Mesendoderm (in vitro differentiated cells): ENCODE data around the gene PPEF1.
"Not testable (repeated sequence)": the region's sequence is repeated elsewhere in the genome, so short reads cannot be mapped to it uniquely, and the experiment has no call there.

Experiments used
- DNase-seq: peaks from one replicate; pipeline ENCODE4 v3.0.0; 2013
- H2AK5ac ChIP-seq: 2 replicates; pipeline ENCODE4 v1.6.1; 2013; ENCODE audit warnings: low read length, inconsistent platforms
- H2BK120ac ChIP-seq: 2 replicates; pipeline ENCODE4 v1.6.1; 2013; ENCODE audit warnings: low read depth, mild to moderate bottlenecking, low read length, moderate library complexity, mixed read lengths
- H2BK15ac ChIP-seq: replicated peaks from 2 replicates; pipeline ENCODE4 v1.6.1; 2013; ENCODE audit warnings: low read depth, mild to moderate bottlenecking, moderate library complexity
- H2BK5ac ChIP-seq: 2 replicates; pipeline ENCODE4 v1.6.1; 2013; ENCODE audit warnings: low read length, inconsistent platforms
- H3K18ac ChIP-seq: 2 replicates; pipeline ENCODE4 v1.6.1; 2013; ENCODE audit warnings: mild to moderate bottlenecking, low read length, mixed read lengths
- H3K23ac ChIP-seq: one replicate; pipeline ENCODE4 v1.6.1; 2013; ENCODE audit warnings: low read length
- H3K27ac ChIP-seq: 2 replicates; pipeline ENCODE4 v1.5.1; 2013; ENCODE audit warnings: low read depth, mild to moderate bottlenecking, inconsistent platforms, low read length, moderate library complexity
- H3K27me3 ChIP-seq: 2 replicates; pipeline ENCODE4 v1.6.1; 2013; ENCODE audit warnings: low read length, control low read depth, mild to moderate bottlenecking, inconsistent platforms; ENCODE audit not compliant: insufficient read depth, poor library complexity
- H3K36me3 ChIP-seq: 2 replicates; pipeline ENCODE4 v1.6.1; 2013; ENCODE audit warnings: low read length, inconsistent platforms; ENCODE audit not compliant: control insufficient read depth, insufficient read depth
- H3K4ac ChIP-seq: one replicate; pipeline ENCODE4 v1.6.1; 2013; ENCODE audit warnings: low read depth, mild to moderate bottlenecking, low read length, moderate library complexity
- H3K4me1 ChIP-seq: 2 replicates; pipeline ENCODE4 v1.6.1; 2013; ENCODE audit warnings: low read depth, low read length, inconsistent platforms; ENCODE audit not compliant: control insufficient read depth
- H3K4me2 ChIP-seq: 2 replicates; pipeline ENCODE4 v1.6.1; 2013; ENCODE audit warnings: low read length
- H3K4me3 ChIP-seq: 2 replicates; pipeline ENCODE4 v1.5.1; 2013; ENCODE audit warnings: mild to moderate bottlenecking, low read length
- H3K56ac ChIP-seq: one replicate; pipeline ENCODE4 v1.6.1; 2013; ENCODE audit warnings: low read length
- H3K79me1 ChIP-seq: 2 replicates; pipeline ENCODE4 v1.6.1; 2013; ENCODE audit warnings: low read length, inconsistent platforms
- H3K79me2 ChIP-seq: 2 replicates; pipeline ENCODE4 v1.6.1; 2013; ENCODE audit warnings: mild to moderate bottlenecking, low read length; ENCODE audit not compliant: control insufficient read depth, insufficient read depth
- H3K9ac ChIP-seq: 2 replicates; pipeline ENCODE4 v1.6.1; 2013; ENCODE audit warnings: low read length, inconsistent platforms
- H4K5ac ChIP-seq: one replicate; pipeline ENCODE4 v1.6.1; 2013; ENCODE audit warnings: low read length
- H4K8ac ChIP-seq: one replicate; pipeline ENCODE4 v1.6.1; 2013; ENCODE audit warnings: low read depth, mild to moderate bottlenecking, control low read depth, low read length, moderate library complexity
- WGBS: extraction: QIAGEN DNeasy Blood & Tissue Kit; methylation state at CpG from one replicate; pipeline ENCODE4 v1.1.7; 2013; ENCODE audit warnings: low lambda C conversion rate, missing lambda C conversion rate; ENCODE audit not compliant: insufficient coverage; ENCODE audit errors: extremely low coverage; 5-methylcytosine and 5-hydroxymethylcytosine counted together

PPEF1 gene

DNA sequence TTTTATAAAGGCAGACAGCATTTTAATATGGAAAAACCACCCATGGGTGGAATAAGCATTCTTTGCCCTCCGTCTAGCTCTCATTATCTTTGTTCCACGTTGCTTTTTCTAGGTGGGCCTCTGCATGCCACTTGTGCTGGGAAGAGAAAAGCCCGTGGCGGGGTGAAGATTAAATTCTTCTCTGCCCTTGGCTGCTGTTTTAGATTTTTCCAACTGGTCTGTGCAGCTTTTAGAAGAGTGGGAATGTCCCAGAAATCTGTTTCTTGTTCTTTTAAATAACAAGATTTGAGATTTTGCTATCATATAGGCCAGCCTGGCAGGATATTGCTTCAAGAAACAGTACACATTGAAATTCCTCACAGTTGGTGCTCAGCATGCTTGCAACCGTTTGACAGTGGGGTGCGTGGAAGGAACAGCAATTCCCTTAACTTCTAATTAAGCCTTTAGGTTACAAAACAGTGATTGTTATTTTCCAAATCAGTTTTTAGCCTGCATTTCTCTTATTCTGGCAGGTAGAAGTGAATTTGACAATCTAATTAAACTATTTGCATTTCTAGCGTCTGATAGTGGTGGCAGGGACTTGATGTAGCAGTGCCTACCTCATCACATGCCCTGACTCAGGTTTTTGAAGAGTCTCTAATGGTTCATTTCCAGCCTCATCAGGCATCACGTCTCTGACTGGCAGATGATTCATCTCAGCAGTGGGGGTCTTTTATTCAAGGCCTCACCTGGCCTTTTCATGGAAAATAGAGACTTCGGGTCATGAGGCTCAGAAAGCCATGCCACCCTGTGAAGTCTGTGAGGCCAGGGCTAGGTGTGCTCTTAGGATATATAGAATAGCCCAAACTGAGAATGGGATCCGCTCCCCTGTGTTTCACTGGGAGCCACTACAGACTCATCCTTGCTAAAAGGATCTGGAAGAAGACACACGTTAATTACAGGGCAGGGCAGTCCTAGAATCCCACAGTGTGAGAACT, 50.8 kb downstream of the PPEF1 start:
- H3K79me2 ChIP-seq, result no peaks in the 10 kb centered on the region
- no peak overlapping the region for H4K5ac ChIP-seq
- no peak overlapping the region for H4K8ac ChIP-seq
- H3K79me1 ChIP-seq, result no peaks in the 10 kb centered on the region
- H2AK5ac ChIP-seq, result no peak overlapping the region
- H2BK5ac ChIP-seq, result no peak overlapping the region
- DNase-seq, result peak; percentile 21
- H3K4me2 ChIP-seq, result no peak overlapping the region
- H3K9ac ChIP-seq, result no peak overlapping the region
- H3K36me3 ChIP-seq, result no peaks in the 10 kb centered on the region
- H3K4ac ChIP-seq, result no peak overlapping the region
- no peak overlapping the region for H3K4me3 ChIP-seq
- no peak overlapping the region for H3K56ac ChIP-seq
- H3K27me3 ChIP-seq, result no peaks in the 10 kb centered on the region
- no peak overlapping the region for H3K23ac ChIP-seq
- no CpG with 5 or more reads among the region's 11 CpGs for WGBS
- no peak overlapping the region for H2BK15ac ChIP-seq
- no peak overlapping the region for H2BK120ac ChIP-seq
- H3K27ac ChIP-seq, result no peak overlapping the region
- no peak overlapping the region for H3K18ac ChIP-seq
- H3K4me1 ChIP-seq, result no peaks in the 10 kb centered on the region

DNA sequence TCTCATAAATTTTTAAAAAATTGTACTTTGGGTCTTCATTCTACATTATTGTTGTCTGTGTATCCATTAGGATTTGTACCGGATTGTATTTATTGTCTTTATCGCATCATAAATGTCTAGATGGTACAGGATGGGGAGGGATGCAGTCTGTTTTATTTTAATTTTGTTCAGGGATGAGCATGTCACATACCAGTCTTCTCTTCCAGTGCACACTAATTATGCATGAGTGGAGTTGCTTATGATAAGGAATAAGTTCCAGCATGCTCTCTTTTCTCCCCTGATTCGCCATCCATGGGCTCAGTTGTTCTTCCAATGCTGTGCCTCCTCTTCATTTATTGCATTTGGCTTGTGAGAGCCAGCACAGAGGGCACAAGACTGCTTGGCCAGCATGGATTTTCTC, 54.3 kb downstream of the PPEF1 start:
- Histone ChIP-seq H4K8ac (no peak overlapping the region), H3K79me2 (no peaks in the 10 kb centered on the region), H3K56ac (no peak overlapping the region), H2AK5ac (no peak overlapping the region), H3K23ac (no peak overlapping the region), H3K18ac (no peak overlapping the region), H3K27ac (no peak overlapping the region), H2BK15ac (no peak overlapping the region), H3K27me3 (no peaks in the 10 kb centered on the region), H3K36me3 (no peaks in the 10 kb centered on the region), H3K4me1 (peaks cover 3% of the 10 kb centered on the region), H3K4me3 (no peak overlapping the region), H3K4ac (no peak overlapping the region), H3K79me1 (no peaks in the 10 kb centered on the region), H3K4me2 (no peak overlapping the region), H3K9ac (no peak overlapping the region), H2BK5ac (no peak overlapping the region), H2BK120ac (no peak overlapping the region), H4K5ac (no peak overlapping the region)
- DNase-seq, result no peak
- whole genome bisulfite sequencing, result no CpG with 5 or more reads among the region's 3 CpGs

DNA sequence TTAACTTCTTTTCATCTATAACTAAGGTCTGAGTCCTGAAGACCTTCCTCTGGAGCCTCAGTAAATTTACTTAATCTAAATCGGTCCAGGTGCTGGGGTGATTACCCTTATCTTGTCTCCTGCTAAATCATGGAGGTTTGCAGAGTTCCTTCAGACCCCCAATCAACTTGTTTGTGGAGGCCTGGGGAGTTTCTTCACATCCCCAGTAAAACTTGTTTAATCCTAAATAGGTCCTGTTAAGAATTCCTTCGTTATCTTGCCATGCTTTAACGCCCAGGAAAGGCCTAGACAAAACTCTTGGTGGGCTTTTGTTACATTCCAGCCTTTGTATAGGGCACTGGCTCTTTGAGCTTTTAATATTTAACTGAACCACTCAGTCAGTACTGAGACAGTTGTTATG, 55.7 kb downstream of the PPEF1 start:
- not testable (repeated sequence) for H2AK5ac ChIP-seq, H4K5ac ChIP-seq, H4K8ac ChIP-seq, H3K4me1 ChIP-seq, H3K9ac ChIP-seq, H2BK120ac ChIP-seq, H2BK5ac ChIP-seq, H3K23ac ChIP-seq, H3K4me3 ChIP-seq, H3K27ac ChIP-seq, H3K56ac ChIP-seq, H3K79me1 ChIP-seq, H3K4ac ChIP-seq, H3K27me3 ChIP-seq, H3K4me2 ChIP-seq, H2BK15ac ChIP-seq, H3K18ac ChIP-seq, H3K79me2 ChIP-seq, H3K36me3 ChIP-seq
- DNase-seq, result peak; percentile 68
- no CpG with 5 or more reads among the region's 3 CpGs for WGBS

DNA sequence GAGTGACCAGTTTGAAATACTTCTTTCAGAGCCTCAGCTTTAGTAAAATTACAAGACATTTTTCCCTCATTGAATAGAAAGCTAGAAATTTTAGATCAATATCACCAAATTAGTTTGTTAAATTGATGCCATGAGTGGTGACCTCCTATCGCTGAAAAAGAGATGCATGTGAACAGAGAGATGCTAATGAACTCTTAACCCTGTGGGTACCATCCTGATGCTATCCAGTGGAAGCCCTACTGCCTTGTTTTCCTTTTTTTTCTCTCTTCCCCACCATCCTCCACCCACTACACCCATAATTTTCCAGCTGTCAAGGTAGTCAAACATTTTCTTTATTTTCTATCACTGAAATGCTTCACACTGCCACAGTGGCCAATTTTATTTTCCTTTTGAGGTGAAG, 61.9 kb downstream of the PPEF1 start:
- no peak overlapping the region for H2BK5ac ChIP-seq
- H3K9ac ChIP-seq, result no peak overlapping the region
- H3K4ac ChIP-seq, result no peak overlapping the region
- H3K79me1 ChIP-seq, result no peaks in the 10 kb centered on the region
- H4K8ac ChIP-seq, result no peak overlapping the region
- H3K27ac ChIP-seq, result no peak overlapping the region
- H3K79me2 ChIP-seq, result no peaks in the 10 kb centered on the region
- no peak overlapping the region for H3K56ac ChIP-seq
- WGBS, result no CpG with 5 or more reads among the region's 1 CpG
- H4K5ac ChIP-seq, result no peak overlapping the region
- H3K4me1 ChIP-seq, result no peaks in the 10 kb centered on the region
- H3K4me2 ChIP-seq, result no peak overlapping the region
- no peak overlapping the region for H3K4me3 ChIP-seq
- no peaks in the 10 kb centered on the region for H3K27me3 ChIP-seq
- no peaks in the 10 kb centered on the region for H3K36me3 ChIP-seq
- DNase-seq, result no peak
- H2BK15ac ChIP-seq, result no peak overlapping the region
- H3K23ac ChIP-seq, result no peak overlapping the region
- H3K18ac ChIP-seq, result no peak overlapping the region
- H2AK5ac ChIP-seq, result no peak overlapping the region
- no peak overlapping the region for H2BK120ac ChIP-seq

DNA sequence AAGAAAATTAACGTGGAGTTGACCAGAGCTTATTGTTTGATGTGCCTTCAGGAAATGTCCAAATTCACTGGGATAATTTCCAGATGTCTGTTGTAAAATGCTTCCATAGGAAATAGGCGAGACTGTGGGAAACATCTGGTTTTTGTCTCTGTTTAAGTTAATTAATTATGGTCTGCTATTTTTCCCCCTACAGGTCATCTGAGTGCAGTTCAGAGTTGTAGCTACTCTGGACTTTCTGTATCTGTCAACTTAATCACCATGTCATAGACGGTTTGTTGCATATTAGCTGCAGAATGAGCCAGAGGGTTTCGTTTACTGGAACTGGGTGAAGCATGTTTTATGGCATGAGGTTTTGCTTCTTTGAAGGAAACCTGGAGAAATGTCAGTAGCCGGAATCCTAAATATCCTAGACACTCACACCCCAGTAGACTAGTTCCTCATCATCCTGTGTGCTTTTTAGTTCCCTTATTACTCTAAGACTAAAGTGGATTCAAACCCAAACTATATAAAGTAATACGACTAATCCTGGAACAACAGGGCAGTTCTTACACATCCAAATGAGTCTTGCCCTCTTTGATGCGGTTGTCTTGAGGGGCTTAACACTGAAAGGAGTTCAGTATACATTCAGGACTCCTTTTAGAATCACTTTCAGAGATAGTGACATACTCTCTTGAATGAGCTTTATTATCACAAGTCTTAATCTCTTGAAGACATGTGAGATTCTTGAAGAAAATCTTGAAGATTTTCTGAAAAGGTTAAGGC, 62.5 kb downstream of the PPEF1 start:
- Histone ChIP-seq H3K36me3 (no peaks in the 10 kb centered on the region), H2BK15ac (no peak overlapping the region), H3K79me2 (no peaks in the 10 kb centered on the region), H2BK120ac (no peak overlapping the region), H3K27ac (no peak overlapping the region), H3K23ac (no peak overlapping the region), H3K27me3 (no peaks in the 10 kb centered on the region), H2AK5ac (no peak overlapping the region), H4K5ac (no peak overlapping the region), H3K4me3 (no peak overlapping the region), H3K79me1 (no peaks in the 10 kb centered on the region), H3K4ac (no peak overlapping the region), H3K4me1 (no peaks in the 10 kb centered on the region), H2BK5ac (no peak overlapping the region), H3K9ac (no peak overlapping the region), H4K8ac (no peak overlapping the region), H3K18ac (no peak overlapping the region), H3K56ac (no peak overlapping the region), H3K4me2 (no peak overlapping the region)
- WGBS, result no CpG with 5 or more reads among the region's 7 CpGs
- DNase-seq, result no peak
